ENCODE results near the gene NRN1L.

Gene NRN1L

DNA sequence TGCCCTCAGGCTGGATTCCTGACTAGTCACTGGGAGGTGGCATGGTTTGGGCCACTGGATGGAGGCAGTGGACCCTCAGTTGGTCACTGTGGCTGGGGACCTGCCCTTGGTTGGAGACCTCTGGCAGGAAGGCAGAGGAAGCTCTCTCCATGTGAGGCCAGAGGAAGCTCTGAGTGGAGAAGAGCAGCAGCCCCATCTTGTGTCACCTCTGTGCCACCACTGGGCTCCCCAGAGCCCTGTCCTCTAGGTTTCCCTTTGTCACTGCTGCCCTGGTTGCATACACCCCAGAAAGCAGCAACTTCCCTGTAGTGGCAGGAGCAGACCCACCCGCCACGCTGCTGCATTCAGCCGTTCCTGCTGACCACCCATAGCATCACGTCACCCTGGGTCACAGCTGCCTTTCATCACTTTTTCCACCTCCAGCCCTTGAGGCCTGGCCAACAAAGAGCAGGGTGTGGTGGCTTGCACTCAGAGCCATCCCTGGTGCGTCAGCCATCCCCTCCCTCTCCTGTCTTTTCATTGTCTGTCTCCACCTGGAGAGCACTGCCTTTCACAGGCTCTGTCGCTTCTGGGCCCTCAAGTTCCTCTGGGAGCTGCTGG, 35.0 kb downstream of the NRN1L start:
- no peak for DNase-seq

DNA sequence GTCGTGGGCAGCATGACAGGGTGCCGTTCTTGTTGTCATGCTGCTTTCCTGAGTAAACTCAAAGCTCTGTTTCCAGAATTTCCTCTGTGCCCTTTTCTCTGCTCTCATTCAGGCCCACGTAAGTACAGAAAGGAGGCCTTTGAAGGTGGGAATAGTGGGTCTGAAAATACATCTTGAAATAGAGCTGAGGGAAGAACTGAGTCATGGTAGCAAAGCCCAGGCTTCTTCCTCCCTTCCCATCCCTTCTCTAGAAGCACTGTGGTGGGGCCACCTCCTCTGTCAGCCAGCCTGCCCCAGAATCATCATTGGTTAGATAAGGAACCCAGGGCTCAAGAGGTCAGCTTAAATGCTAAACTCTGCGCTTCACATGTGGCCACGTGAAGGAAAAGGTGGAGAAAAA, 37.5 kb downstream of the NRN1L start:
- no peak for DNase-seq

GRCh38 chr16:67922740-67923139, 38.1 kb downstream of the NRN1L start:
- no peak for DNase-seq

DNA sequence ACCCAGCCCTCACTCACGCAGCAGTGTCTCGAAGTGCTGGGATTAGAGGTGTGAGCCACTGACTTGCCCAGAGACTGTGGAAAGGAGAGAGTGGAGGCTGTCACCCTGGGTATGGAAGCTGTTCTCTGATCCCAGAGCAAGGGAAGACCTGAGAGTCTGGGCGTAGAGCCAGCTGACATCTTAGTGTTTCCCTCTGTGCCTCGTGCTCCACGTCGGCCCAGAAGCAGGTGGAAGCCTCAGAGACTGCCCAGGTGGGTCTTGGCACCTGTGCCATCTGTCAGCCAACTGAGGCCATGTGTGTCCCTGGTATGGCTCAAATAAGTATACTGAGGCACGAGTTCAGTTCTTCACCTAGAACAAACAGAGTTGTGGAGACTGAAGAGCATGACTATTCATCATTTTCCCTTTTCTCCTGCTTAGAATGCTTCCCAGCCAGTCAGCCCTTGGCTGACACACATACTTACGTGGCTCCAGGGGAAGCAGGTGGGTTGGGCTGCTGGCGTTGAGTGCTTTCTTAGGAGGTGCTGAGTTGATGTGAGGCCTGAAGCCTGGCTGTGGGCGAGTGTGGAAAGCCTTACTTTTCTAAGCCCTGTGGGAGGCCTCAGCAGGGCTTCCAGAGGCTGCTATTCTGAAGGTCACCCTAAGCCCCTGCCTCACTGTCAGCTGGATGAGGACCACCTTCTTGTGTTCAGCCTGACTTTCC, 38.9 kb downstream of the NRN1L start:
- DNase-seq = no peak

GRCh38 chr16:67924140-67924906, 39.6 kb downstream of the NRN1L start:
- DNase-seq = no peak

- DNase-seq = no peak
These were observed 41.6 kb downstream of the NRN1L start for GRCh38 chr16:67926181-67926750.

GRCh38 chr16:67927131-67927941, 42.7 kb downstream of the NRN1L start:
- no peak for DNase-seq

- DNase-seq = no peak
These were observed 43.5 kb downstream of the NRN1L start for GRCh38 chr16:67928147-67928546.

DNA sequence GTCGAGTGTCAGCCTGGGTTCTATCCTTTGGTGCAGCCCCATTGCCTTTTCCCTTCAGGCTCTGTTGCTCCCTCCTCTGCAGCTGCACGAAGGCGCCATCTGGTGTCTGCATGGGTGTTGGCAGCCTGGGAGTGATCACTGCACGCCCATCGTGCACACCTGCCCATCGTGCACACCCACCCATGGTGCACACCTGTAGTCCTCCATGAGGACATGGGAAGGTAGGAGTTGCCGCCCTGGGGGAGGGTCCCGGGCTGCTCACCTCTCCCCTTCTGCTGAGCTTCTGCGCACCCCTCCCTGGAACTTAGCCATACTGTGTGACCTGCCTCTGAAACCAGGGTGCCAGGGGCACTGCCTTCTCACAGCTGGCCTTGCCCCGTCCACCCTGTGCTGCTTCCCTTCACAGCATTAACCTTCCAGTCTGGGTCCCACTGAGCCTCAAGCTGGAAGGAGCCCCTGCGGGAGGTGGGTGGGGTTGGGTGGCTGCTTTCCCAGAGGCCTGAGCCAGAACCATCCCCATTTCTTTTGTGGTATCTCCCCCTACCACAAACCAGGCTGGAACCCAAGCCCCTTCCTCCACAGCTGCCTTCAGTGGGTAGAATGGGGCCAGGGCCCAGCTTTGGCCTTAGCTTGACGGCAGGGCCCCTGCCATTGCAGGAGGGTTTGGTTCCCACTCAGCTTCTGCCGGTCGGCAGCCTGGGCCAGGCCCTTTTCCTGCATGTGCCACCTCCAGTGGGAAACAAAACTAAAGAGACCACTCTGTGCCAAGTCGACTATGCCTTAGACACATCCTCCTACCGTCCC, 44.1 kb downstream of the NRN1L start:
- peak; percentile 74 to 79 for DNase-seq

DNA sequence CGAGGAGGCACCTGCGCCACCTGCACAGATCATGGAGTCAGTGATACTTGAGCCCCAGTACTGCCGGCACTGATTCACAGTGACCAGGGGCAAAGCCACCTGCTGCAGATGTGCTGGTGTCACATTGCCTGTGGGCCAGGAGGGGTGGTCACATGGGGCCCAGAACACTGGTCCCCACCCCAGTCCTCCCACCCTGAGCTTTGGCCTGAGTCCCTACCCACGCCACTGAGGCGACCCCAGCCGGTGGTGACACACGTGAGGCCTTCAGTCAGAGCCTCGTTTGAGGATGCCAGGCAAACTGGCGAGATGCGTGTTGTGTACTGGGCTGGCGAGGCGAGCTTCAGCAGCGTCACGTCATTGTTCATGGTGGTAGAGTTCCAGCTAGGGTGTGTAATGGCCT, 45.5 kb downstream of the NRN1L start:
- DNase-seq = no peak

GRCh38 chr16:67930678-67931211, 46.1 kb downstream of the NRN1L start:
- no peak for DNase-seq

GRCh38 chr16:67931712-67932461, 47.2 kb downstream of the NRN1L start, which contains the start of gene CTRL:
Gene CTRL, minus strand, starts transcription at chr16:67931862. Its CDS starts 10 bp downstream, at chr16:67931852.
- no peak for DNase-seq

DNA sequence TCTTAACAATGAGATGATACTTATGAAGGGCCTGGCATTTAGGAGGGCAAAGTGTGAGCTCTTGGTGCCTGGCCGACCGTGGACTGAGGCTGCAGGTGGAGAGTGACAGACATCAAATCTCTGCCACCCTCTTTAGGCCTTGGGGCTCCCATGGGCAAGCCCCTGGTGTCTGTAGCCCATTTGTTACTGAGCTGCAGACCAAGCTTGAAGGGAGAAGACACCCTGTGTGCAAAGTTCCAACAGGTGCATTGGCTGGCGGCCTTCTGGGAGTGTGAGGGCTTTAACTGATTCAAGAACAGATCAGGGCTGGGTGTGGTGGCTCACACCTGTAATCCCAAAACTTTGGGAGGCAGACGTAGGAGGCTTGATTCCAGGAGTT, 47.8 kb downstream of the NRN1L start:
- no peak for DNase-seq

DNA sequence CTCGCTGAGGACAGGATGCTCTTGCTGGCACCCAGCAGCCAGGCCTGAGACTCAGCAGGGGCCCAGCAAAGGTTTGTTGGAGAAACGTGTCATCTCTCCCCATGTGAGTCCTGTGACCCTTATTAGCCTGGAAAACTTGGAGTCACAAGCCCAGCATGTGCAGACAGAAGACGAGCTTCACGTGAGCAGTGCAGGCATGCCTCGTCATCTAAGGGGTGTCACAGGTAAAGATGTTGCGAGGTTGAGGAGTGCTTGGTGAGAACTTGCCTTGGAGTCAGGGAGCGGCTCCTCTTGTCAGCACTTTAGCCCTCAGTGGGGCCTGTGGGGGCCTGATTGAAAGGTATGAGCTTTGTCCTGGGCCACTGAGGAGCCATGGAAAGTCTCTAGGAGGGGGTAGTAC, 49.1 kb downstream of the NRN1L start:
- DNase-seq = no peak

DNA sequence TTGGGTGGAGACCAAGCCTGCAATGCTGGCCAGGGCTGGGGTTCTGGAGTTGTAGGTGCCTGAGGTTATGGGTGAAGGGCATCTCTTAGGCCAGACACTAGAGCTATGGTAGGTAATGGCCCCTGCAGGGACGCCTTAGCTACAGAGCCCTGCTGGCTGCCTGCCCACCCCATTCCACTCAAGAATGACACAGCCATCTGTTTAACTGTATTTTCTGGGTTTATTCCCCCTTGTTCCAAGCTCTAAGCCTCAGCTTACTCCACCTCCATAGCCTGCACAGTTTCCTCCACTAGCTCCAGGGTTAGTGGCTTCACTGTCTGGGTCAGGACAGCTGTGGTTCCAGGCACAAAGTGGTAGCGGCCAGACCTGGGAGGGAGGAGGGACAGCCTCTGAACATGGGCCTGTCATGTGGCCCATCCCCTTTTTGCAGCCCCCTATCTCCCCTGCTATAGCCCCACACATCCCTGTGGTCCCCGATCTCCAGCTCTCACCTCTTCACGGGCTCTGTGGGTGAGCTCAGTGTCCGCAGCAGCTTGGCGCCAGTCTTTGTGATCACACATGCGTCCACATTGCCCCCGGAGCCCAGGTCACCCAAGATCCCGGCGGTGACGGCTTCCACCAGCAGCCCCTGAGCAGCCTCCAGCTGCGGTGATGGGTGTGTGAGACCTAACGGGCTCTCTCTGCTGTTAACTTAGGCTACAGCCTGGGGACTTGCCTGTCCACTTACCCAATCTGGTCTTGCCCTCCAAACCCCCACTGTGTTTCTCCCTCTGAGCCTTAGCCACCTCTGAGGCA, 49.8 kb downstream of the NRN1L start:
- DNase-seq = no peak

GRCh38 chr16:67935101-67935401, 50.4 kb downstream of the NRN1L start:
- no peak for DNase-seq

DNA sequence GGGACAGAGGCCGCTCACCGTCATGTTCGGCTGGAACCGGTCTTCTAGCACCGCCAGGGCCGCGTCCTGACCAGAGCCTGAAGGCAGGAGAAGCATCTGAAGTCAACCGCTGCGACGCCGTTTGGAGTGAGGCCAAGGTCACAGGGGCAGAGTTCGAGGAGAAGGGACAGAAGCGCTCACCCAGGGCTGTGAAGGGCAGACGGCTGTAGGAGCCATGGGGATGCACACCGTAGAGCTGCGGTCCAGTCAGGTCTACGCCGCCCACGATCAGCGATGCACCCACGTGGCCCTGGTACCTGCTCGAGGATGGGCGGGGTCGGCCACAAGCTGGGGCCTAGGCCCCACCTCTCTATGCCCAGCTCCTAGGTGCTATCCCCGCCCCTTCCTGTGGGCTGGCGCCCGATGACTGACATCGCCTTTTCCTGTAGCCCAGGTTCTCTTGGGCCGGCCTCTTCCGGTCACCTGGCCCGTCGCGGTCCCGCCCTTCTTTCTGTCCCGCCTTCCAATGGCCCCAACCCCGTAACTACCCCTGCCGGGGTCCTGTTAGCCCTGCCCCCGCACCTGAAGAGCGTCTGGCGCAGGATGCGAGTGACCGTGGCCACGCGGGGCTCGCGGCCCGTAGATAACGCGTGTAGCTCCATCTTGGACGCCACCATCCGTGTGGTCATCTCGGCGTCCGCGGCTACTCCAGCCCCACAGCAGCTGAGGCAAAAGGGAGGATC, 50.9 kb downstream of the NRN1L start:
- DNase-seq = peak; percentile 96 to 97

Data from CD4-positive, alpha-beta T cell treated with Interleukin-4 for 1 hour (primary cell).